Lung (tissue), 12 donors: ENCODE measurements around the gene NOPCHAP1. TPM values are rescaled to one million over a fixed set of nuclear protein-coding genes. Genes with fewer than 3 reads are reported as not detected.

Source experiments
- ATAC-seq: fragments of 200-7000 bp; cut with Tn5 transposase; one replicate; pipeline ENCODE4 v1.9.1; 2020; ENCODE audit warnings: moderate number of reproducible peaks; ENCODE audit not compliant: insufficient read depth, low FRiP score
- DNase-seq, 3 donors: peaks; one replicate each; pipeline ENCODE4 v3.0.0-alpha.2; 2013 to 2017
- H3K27ac ChIP-seq, 2 donors: one replicate each; pipeline ENCODE4 v1.5.1; 2013; ENCODE audit warnings: mild to moderate bottlenecking in 2 of 2, moderate library complexity in 2 of 2, control low read depth in 1 of 2, inconsistent platforms in 1 of 2, low read depth in 1 of 2, low read length in 1 of 2
- H3K27me3 ChIP-seq, 3 donors: one replicate each; pipeline ENCODE4 v1.5.1; 2013; ENCODE audit warnings: low read length in 2 of 3; ENCODE audit not compliant: control insufficient read depth in 3 of 3, insufficient read depth in 3 of 3
- H3K36me3 ChIP-seq, 4 donors: one replicate each; pipeline ENCODE4 v1.5.1; 2013; ENCODE audit warnings: low read length in 4 of 4, mild to moderate bottlenecking in 1 of 4, moderate library complexity in 1 of 4; ENCODE audit not compliant: control insufficient read depth in 4 of 4, insufficient read depth in 4 of 4
- H3K4me1 ChIP-seq, 5 donors: one replicate each; pipeline ENCODE4 v1.5.1; 2013; ENCODE audit warnings: low read length in 5 of 5, mild to moderate bottlenecking in 2 of 5, moderate library complexity in 1 of 5; ENCODE audit not compliant: control insufficient read depth in 5 of 5, insufficient read depth in 5 of 5
- H3K4me3 ChIP-seq: one replicate; pipeline ENCODE4 v1.5.1; 2013; ENCODE audit warnings: mild to moderate bottlenecking, control low read depth, moderate library complexity
- H3K9ac ChIP-seq, 2 donors: one replicate each; pipeline ENCODE4 v1.5.1; 2013; ENCODE audit warnings: low read length in 2 of 2, control low read depth in 1 of 2; ENCODE audit not compliant: insufficient read depth in 1 of 2
- H3K9me3 ChIP-seq, 4 donors: one replicate each; pipeline ENCODE4 v1.5.1; 2013; ENCODE audit warnings: low read length in 3 of 4, mild to moderate bottlenecking in 1 of 4, moderate library complexity in 1 of 4; ENCODE audit not compliant: control insufficient read depth in 4 of 4, insufficient read depth in 3 of 4
- CTCF ChIP-seq: IDR thresholded peaks from 2 replicates; pipeline ENCODE4 v1.5.1; 2012; ENCODE audit warnings: mild to moderate bottlenecking; ENCODE audit errors: control extremely low read depth, extremely low read depth
- WGBS, 2 donors: extraction: QIAGEN DNeasy Blood & Tissue Kit; methylation state at CpG; one replicate each; pipeline ENCODE4 v1.1.7; 2013; 5-methylcytosine and 5-hydroxymethylcytosine counted together
- polyA plus RNA-seq, 2 donors: library from polyadenylated mRNA; stranded (reverse); fragments of 200-250 nt; gene quantifications; one replicate each; pipeline ENCODE4 v1.2.1, GENCODE V29; 2013
- total RNA-seq, 2 donors: library from RNA; depleted of rRNA in 1 of 2; stranded (reverse); fragments of >200 nt in 1 of 2; gene quantifications; one replicate each; pipeline ENCODE4 v1.2.1, GENCODE V29; 2014 to 2021
- donor health status: control.
- donor health status: control.
- donor health status: Bipolar disorder and iron deficiency.
- donor health status: healthy.
- donor health status: DM: yes; HTN: yes; CAD: no.

The NOPCHAP1 gene
- total and polyA plus RNA-seq, 4 donors = 7.8 to 12.2 (median 10.4) TPM

GRCh38 chr12:104960464-104960863 lies 25.7 kb upstream of the NOPCHAP1 start:
- peaks cover 0 to 30% (median 7%) of the 10 kb centered on the region in 3 donors for H3K27me3 ChIP-seq
- no peak overlapping the region for H3K27ac ChIP-seq
- WGBS, 2 donors = 92 to 96% methylated on average over 4 of the region's 4 CpGs
- peaks cover 0 to 25% (median 5%) of the 10 kb centered on the region in 5 donors for H3K4me1 ChIP-seq
- no peaks in the 10 kb centered on the region for H3K9me3 ChIP-seq
- H3K4me3 ChIP-seq = no peak overlapping the region
- DNase-seq (no peak), ATAC-seq (no peak)
- no peak for TF ChIP-seq CTCF
- no peak overlapping the region for H3K9ac ChIP-seq
- H3K36me3 ChIP-seq = no peaks in the 10 kb centered on the region

- no peaks in the 10 kb centered on the region for H3K9me3 ChIP-seq
- WGBS, 2 donors = 87 to 89% methylated on average over 6 of the region's 6 CpGs
- ATAC-seq (no peak), DNase-seq (no peak)
- H3K4me1 ChIP-seq = peaks cover 0 to 14% (median 5%) of the 10 kb centered on the region in 5 donors
- H3K9ac ChIP-seq = no peak overlapping the region
- no peak overlapping the region for H3K4me3 ChIP-seq
- no peak overlapping the region for H3K27ac ChIP-seq
- H3K27me3 ChIP-seq = peaks cover 0 to 15% (median 3%) of the 10 kb centered on the region in 3 donors
- no peaks in the 10 kb centered on the region for H3K36me3 ChIP-seq
- no peak for TF ChIP-seq CTCF
Observed at GRCh38 chr12:104963757-104964156, 22.4 kb upstream of the NOPCHAP1 start.

GRCh38 chr12:104964167-104964855 lies 21.8 kb upstream of the NOPCHAP1 start:
- Histone ChIP-seq H3K9me3 (no peaks in the 10 kb centered on the region), H3K9ac (no peak overlapping the region), H3K27me3 (peaks cover 0 to 13% (median 3%) of the 10 kb centered on the region in 3 donors), H3K4me1 (peaks cover 0 to 8% (median 0%) of the 10 kb centered on the region in 5 donors), H3K4me3 (no peak overlapping the region), H3K36me3 (no peaks in the 10 kb centered on the region), H3K27ac (no peak overlapping the region)
- TF ChIP-seq CTCF = no peak
- WGBS, 2 donors = 75 to 79% methylated on average over 8 of the region's 8 CpGs
- DNase-seq (peak in 2 of 3 donors; percentile 20 to 36), ATAC-seq (no peak)
